Measurements from ENCODE around the gene AHCYL1. TPM values are rescaled to one million over a fixed set of nuclear protein-coding genes. Genes with fewer than 3 reads are reported as not detected.

AHCYL1 gene
- polyA plus RNA-seq, 1 experiment: 133 TPM

GRCh38 chr1:110050602-110051261, 66.2 kb downstream of the AHCYL1 start:
- no peak for DNase-seq (ENCODE audit: low read depth, low spot score)
- no peak for TF ChIP-seq CTCF (IDR thresholded peaks at IDR 0.05; ENCODE audit: low read depth, low read length)
- POLR2A ChIA-PET: interaction anchor here (0.6 kb wide), 1 partner anchor 23 kb away, joined by 6 read pairs; no protein-coding TSS in a partner anchor
- Histone ChIP-seq H3K27ac (ENCODE audit: low read depth, low read length) (no peak overlapping the region), H3K9me3 (ENCODE audit: control insufficient read depth, insufficient read depth, low read length) (no peaks in the 10 kb centered on the region), H3K4me3 (ENCODE audit: low read depth, low read length) (no peak overlapping the region), H3K27me3 (ENCODE audit: control insufficient read depth, insufficient read depth, low read length) (no peaks in the 10 kb centered on the region)
- CTCF ChIA-PET: interaction anchor here (0.8 to 5.3 kb wide), 10 partner anchors 9 to 277 kb away, joined by 3 to 64 read pairs (median 4); no protein-coding TSS in a partner anchor

GRCh38 chr1:110051262-110051648, 66.7 kb downstream of the AHCYL1 start:
- Histone ChIP-seq H3K9me3 (ENCODE audit: control insufficient read depth, insufficient read depth, low read length) (no peaks in the 10 kb centered on the region), H3K27ac (ENCODE audit: low read depth, low read length) (no peak overlapping the region), H3K27me3 (ENCODE audit: control insufficient read depth, insufficient read depth, low read length) (no peaks in the 10 kb centered on the region), H3K4me3 (ENCODE audit: low read depth, low read length) (no peak overlapping the region)
- ChIA-PET POLR2A (no interaction called here), CTCF (interaction anchor here (1.2 to 5.3 kb wide), 8 partner anchors 9 to 261 kb away, joined by 3 to 64 read pairs (median 4); no protein-coding TSS in a partner anchor)
- no peak for DNase-seq (ENCODE audit: low read depth, low spot score)
- TF ChIP-seq CTCF (IDR thresholded peaks at IDR 0.05; ENCODE audit: low read depth, low read length): no peak

- Histone ChIP-seq H3K4me3 (ENCODE audit: low read depth, low read length) (no peak overlapping the region), H3K27ac (ENCODE audit: low read depth, low read length) (no peak overlapping the region), H3K9me3 (ENCODE audit: control insufficient read depth, insufficient read depth, low read length) (no peaks in the 10 kb centered on the region), H3K27me3 (ENCODE audit: control insufficient read depth, insufficient read depth, low read length) (no peaks in the 10 kb centered on the region)
- peak; percentile 98 for TF ChIP-seq CTCF (IDR thresholded peaks at IDR 0.05; ENCODE audit: low read depth, low read length)
- POLR2A ChIA-PET: no interaction called here
- no peak for DNase-seq (ENCODE audit: low read depth, low spot score)
- CTCF ChIA-PET: interaction anchor here (0.6 to 5.3 kb wide), 24 partner anchors 9 to 1234 kb away, joined by 3 to 64 read pairs (median 6); partner anchors contain the start of gene RBM15
Observed at GRCh38 chr1:110053552-110054428, 69.2 kb downstream of the AHCYL1 start.

- POLR2A ChIA-PET: no interaction called here
- Histone ChIP-seq H3K27me3 (ENCODE audit: control insufficient read depth, insufficient read depth, low read length) (no peaks in the 10 kb centered on the region), H3K27ac (ENCODE audit: low read depth, low read length) (peak overlapping the region; percentile 57), H3K4me3 (ENCODE audit: low read depth, low read length) (no peak overlapping the region), H3K9me3 (ENCODE audit: control insufficient read depth, insufficient read depth, low read length) (no peaks in the 10 kb centered on the region)
- TF ChIP-seq CTCF (IDR thresholded peaks at IDR 0.05; ENCODE audit: low read depth, low read length): no peak
- no peak for DNase-seq (ENCODE audit: low read depth, low spot score)
- CTCF ChIA-PET: interaction anchor here (0.5 to 5.3 kb wide), 5 partner anchors 10 to 405 kb away, joined by 11 to 64 read pairs (median 16); partner anchors contain the start of gene SLC6A17
Observed at GRCh38 chr1:110055493-110056284, 71.1 kb downstream of the AHCYL1 start.

Measured in AG04450 (cell line).